CD14-positive monocyte (primary cell): ENCODE measurements around the gene MYO1G. TPM values are rescaled to one million over a fixed set of nuclear protein-coding genes. Genes with fewer than 3 reads are reported as not detected.
"Not testable (repeated sequence)": the region's sequence is repeated elsewhere in the genome, so short reads cannot be mapped to it uniquely, and the experiment has no call there.

ENCODE experiments used
- DNase-seq, 3 donors: peaks; one replicate each; pipeline ENCODE4 v3.0.0-alpha.2; 2011 to 2022
- H2AFZ ChIP-seq: 2 replicates; pipeline ENCODE4 v1.6.0; 2012; ENCODE audit warnings: mild to moderate bottlenecking, low read depth, low read length, inconsistent platforms; ENCODE audit not compliant: insufficient read depth, poor library complexity, severe bottlenecking
- H3K27ac ChIP-seq, 2 donors: 1 replicate in 1 of 2; 2 replicates in 1 of 2; pipeline ENCODE4 v1.5.1; 2012 to 2013; ENCODE audit warnings: low read length in 2 of 2, control low read depth in 1 of 2, inconsistent platforms in 1 of 2, low read depth in 1 of 2, mild to moderate bottlenecking in 1 of 2
- H3K27me3 ChIP-seq, 2 donors: one replicate each; pipeline versions ENCODE4 v1.6.0 to v1.6.1; 2011 to 2013; ENCODE audit warnings: low read length in 2 of 2; ENCODE audit not compliant: control insufficient read depth in 2 of 2, insufficient read depth in 2 of 2
- H3K36me3 ChIP-seq, 2 donors: replicated peaks in 1 of 2; 1 replicate in 1 of 2; 2 replicates in 1 of 2; pipeline versions ENCODE4 v1.5.1 to v1.6.1; 2012 to 2013; ENCODE audit warnings: low read length in 2 of 2, control low read depth in 1 of 2, inconsistent platforms in 1 of 2, mild to moderate bottlenecking in 1 of 2; ENCODE audit not compliant: insufficient read depth in 2 of 2, control insufficient read depth in 1 of 2
- H3K4me1 ChIP-seq, 2 donors: 1 replicate in 1 of 2; 2 replicates in 1 of 2; pipeline versions ENCODE4 v1.5.1 to v1.6.1; 2012 to 2013; ENCODE audit warnings: low read length in 2 of 2, control low read depth in 1 of 2, inconsistent platforms in 1 of 2, mild to moderate bottlenecking in 1 of 2, moderate library complexity in 1 of 2; ENCODE audit not compliant: insufficient read depth in 2 of 2, control insufficient read depth in 1 of 2
- H3K4me2 ChIP-seq: replicated peaks from 2 replicates; pipeline ENCODE3; 2012; ENCODE audit warnings: low read length, moderate library complexity, mild to moderate bottlenecking; ENCODE audit not compliant: poor library complexity, severe bottlenecking; ENCODE audit errors: extremely low read depth
- H3K4me3 ChIP-seq, 3 experiments: fragments of 200-600 bp in 1 of 3; sonication (generic) in 1 of 3; replicated peaks in 1 of 3; 1 replicate in 2 of 3; 2 replicates in 1 of 3; pipeline ENCODE4 v1.5.1; 2011 to 2013; ENCODE audit warnings: low read length in 3 of 3, mild to moderate bottlenecking in 3 of 3, control low read depth in 2 of 3, low read depth in 2 of 3, inconsistent platforms in 1 of 3, moderate library complexity in 1 of 3
- H3K79me2 ChIP-seq: 2 replicates; pipeline ENCODE4 v1.6.0; 2012; ENCODE audit warnings: mild to moderate bottlenecking, control low read depth, inconsistent platforms, low read length, moderate library complexity; ENCODE audit not compliant: insufficient read depth
- H3K9ac ChIP-seq: 2 replicates; pipeline ENCODE4 v1.6.0; 2017; ENCODE audit warnings: low read length, mild to moderate bottlenecking; ENCODE audit not compliant: insufficient read depth, poor library complexity, severe bottlenecking
- H3K9me3 ChIP-seq, 2 donors: replicated peaks in 1 of 2; 1 replicate in 1 of 2; 2 replicates in 1 of 2; pipeline versions ENCODE4 v1.5.1 to v1.6.1; 2012 to 2013; ENCODE audit warnings: low read length in 2 of 2, control low read depth in 1 of 2; ENCODE audit not compliant: control insufficient read depth in 1 of 2, insufficient read depth in 1 of 2
- H4K20me1 ChIP-seq: 2 replicates; pipeline ENCODE4 v1.6.0; 2012; ENCODE audit warnings: mild to moderate bottlenecking, low read length, control low read depth, moderate library complexity; ENCODE audit not compliant: insufficient read depth
- H3K27ac Mint-ChIP-seq, 7 donors: one replicate each; pipeline ENCODE4 v1.8.0; 2020; ENCODE audit warnings: mild to moderate bottlenecking in 7 of 7, mixed read lengths in 7 of 7, moderate library complexity in 6 of 7, inconsistent platforms in 2 of 7
- H3K27me3 Mint-ChIP-seq, 3 donors: one replicate each; pipeline ENCODE4 v1.8.0; 2021 to 2022; ENCODE audit warnings: low read depth in 3 of 3, mild to moderate bottlenecking in 3 of 3, mixed read lengths in 3 of 3, moderate library complexity in 3 of 3, inconsistent platforms in 1 of 3
- H3K36me3 Mint-ChIP-seq, 2 donors: one replicate each; pipeline ENCODE4 v1.8.0; 2020; ENCODE audit warnings: mixed read lengths in 2 of 2, inconsistent platforms in 1 of 2, mild to moderate bottlenecking in 1 of 2
- H3K4me1 Mint-ChIP-seq: one replicate; pipeline ENCODE4 v1.8.0; 2020; ENCODE audit warnings: mild to moderate bottlenecking, mixed read lengths
- H3K4me3 Mint-ChIP-seq, 2 donors: one replicate each; pipeline ENCODE4 v1.8.0; 2020; ENCODE audit warnings: mild to moderate bottlenecking in 2 of 2, mixed read lengths in 2 of 2, moderate library complexity in 1 of 2
- H3K9me3 Mint-ChIP-seq, 7 donors: one replicate each; pipeline ENCODE4 v1.8.0; 2020 to 2022; ENCODE audit warnings: mixed read lengths in 7 of 7, mild to moderate bottlenecking in 6 of 7, moderate library complexity in 6 of 7, inconsistent platforms in 2 of 7
- WGBS: methylation state at CpG from one replicate; pipeline ENCODE4 v1.1.5; 2013; ENCODE audit warnings: missing lambda C conversion rate; ENCODE audit not compliant: insufficient coverage; 5-methylcytosine and 5-hydroxymethylcytosine counted together
- intact Hi-C, 2 donors: fragments of 100-400 bp; cut with micrococcal nuclease; formaldehyde crosslinking; loops; one replicate each; pipeline versions ENCODE4 v1.15.0 to v1.15.1; 2023
- polyA plus RNA-seq, 3 donors: library from polyadenylated mRNA; depleted of rRNA in 1 of 3; unstranded in 2 of 3; stranded (reverse) in 1 of 3; fragments of 300-500 nt in 2 of 3; fragments of >200 nt in 1 of 3; fragmentation: Illumina TruSeq in 2 of 3; gene quantifications; 1 replicate in 2 of 3; 2 replicates in 1 of 3; pipeline ENCODE4 v1.2.3, GENCODE V29; 2012 to 2021
- TF ChIP-seq, protein P1 (sequence below): fragments of 200-600 bp; IDR thresholded peaks from one replicate; pipeline ENCODE4 v1.8.0; 2022; ENCODE audit warnings: antibody characterized with exemption, mild to moderate bottlenecking

The MYO1G gene
- polyA plus RNA-seq, 3 donors: 119 to 314 (median 135) TPM

DNA sequence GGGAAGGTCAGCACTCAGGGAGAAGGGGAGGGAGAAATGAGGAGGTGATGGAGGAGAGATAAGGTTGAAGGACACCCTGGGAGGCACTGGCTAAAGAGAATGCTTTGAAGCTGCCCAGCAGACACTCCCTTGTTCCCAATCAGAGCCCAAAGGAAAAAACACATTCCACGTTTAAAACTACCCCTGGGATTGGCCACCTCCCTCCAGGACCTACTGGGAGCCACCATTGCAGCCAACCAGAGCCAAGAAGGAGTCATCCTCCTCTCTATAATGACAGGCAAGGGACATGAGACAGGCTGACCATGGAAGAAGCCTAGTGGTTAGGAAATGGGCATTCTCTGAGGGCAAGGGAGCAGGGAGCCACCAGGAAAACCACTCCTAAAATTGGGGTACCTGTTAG is 43.8 kb downstream of the MYO1G start:
- Histone ChIP-seq H3K27me3 (no peaks in the 10 kb centered on the region), H3K4me3 (peak overlapping the region in 1 of 3 experiments; percentile 8), H4K20me1 (no peaks in the 10 kb centered on the region), H3K9me3 (no peaks in the 10 kb centered on the region), H2AFZ (peak overlapping the region; percentile 51), H3K4me2 (peak overlapping the region; percentile 25), H3K27ac (peak overlapping the region in 1 of 2 donors; percentile 38), H3K4me1 (peaks cover 19 to 20% of the 10 kb centered on the region in 2 donors), H3K79me2 (no peaks in the 10 kb centered on the region), H3K36me3 (no peaks in the 10 kb centered on the region), H3K9ac (no peak overlapping the region)
- intact Hi-C loops: loop anchor here in 1 of 2 donors (10.0 kb wide), 1 partner anchor 170 kb away; no protein-coding TSS in a partner anchor
- peaks cover 21% of the 10 kb centered on the region for H3K4me1 Mint-ChIP-seq
- peaks cover 0 to 1% (median 0%) of the 10 kb centered on the region in 7 donors for H3K9me3 Mint-ChIP-seq
- peaks cover 0 to 4% (median 2%) of the 10 kb centered on the region in 3 donors for H3K27me3 Mint-ChIP-seq
- TF ChIP-seq, protein P1, sequence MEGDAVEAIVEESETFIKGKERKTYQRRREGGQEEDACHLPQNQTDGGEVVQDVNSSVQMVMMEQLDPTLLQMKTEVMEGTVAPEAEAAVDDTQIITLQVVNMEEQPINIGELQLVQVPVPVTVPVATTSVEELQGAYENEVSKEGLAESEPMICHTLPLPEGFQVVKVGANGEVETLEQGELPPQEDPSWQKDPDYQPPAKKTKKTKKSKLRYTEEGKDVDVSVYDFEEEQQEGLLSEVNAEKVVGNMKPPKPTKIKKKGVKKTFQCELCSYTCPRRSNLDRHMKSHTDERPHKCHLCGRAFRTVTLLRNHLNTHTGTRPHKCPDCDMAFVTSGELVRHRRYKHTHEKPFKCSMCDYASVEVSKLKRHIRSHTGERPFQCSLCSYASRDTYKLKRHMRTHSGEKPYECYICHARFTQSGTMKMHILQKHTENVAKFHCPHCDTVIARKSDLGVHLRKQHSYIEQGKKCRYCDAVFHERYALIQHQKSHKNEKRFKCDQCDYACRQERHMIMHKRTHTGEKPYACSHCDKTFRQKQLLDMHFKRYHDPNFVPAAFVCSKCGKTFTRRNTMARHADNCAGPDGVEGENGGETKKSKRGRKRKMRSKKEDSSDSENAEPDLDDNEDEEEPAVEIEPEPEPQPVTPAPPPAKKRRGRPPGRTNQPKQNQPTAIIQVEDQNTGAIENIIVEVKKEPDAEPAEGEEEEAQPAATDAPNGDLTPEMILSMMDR: no peak
- WGBS: 60% methylated on average over 1 of the region's 1 CpG
- DNase-seq: no peak
- no peaks in the 10 kb centered on the region for H3K36me3 Mint-ChIP-seq
- no peak overlapping the region for H3K4me3 Mint-ChIP-seq
- peak overlapping the region in 3 of 7 donors; percentile 68 to 88 (median 85) for H3K27ac Mint-ChIP-seq

DNA sequence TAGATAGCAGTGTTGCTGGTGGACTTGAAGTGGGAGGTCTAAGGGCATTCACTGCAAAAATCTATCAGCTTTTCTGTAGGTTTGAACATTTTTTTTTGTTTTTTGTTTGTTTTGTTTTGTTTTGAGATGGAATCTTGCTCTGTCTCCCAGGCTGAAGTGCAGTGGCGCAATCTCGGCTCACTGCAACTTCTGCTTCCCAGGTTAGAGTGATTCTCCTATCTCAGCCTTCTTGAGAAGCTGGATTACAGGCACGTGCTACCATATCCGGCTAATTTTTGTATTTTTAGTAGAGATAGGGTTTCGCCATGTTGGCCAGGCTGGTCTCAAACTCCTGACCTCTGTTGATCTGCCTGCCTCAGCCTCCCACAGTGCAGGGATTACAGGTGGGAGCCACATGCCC is 44.3 kb downstream of the MYO1G start:
- Histone ChIP-seq H3K4me3 (peak overlapping the region in 1 of 3 experiments; percentile 8), H3K27ac (peak overlapping the region in 1 of 2 donors; percentile 38), H2AFZ (peak overlapping the region; percentile 51), H3K4me1 (peaks cover 19 to 20% of the 10 kb centered on the region in 2 donors), H3K4me2 (peak overlapping the region; percentile 25)
- not testable (repeated sequence) for H4K20me1 ChIP-seq, H3K9me3 ChIP-seq, H3K27me3 ChIP-seq, H3K9me3 Mint-ChIP-seq, H3K4me3 Mint-ChIP-seq, H3K79me2 ChIP-seq, H3K36me3 ChIP-seq, H3K36me3 Mint-ChIP-seq, H3K9ac ChIP-seq, H3K27me3 Mint-ChIP-seq
- no CpG with 5 or more reads among the region's 5 CpGs for WGBS
- H3K4me1 Mint-ChIP-seq: peaks cover 21% of the 10 kb centered on the region
- intact Hi-C loops: loop anchor here in 1 of 2 donors (10.0 kb wide), 1 partner anchor 170 kb away; no protein-coding TSS in a partner anchor
- peak overlapping the region in 3 of 7 donors; percentile 68 to 88 (median 85) for H3K27ac Mint-ChIP-seq
- DNase-seq: peak in 2 of 3 donors; percentile 18 to 21
